COLO829 (cell line): ENCODE data around the gene IGHMBP2.

Source experiments
- DNase-seq: peaks from one replicate; pipeline ENCODE4 v3.0.0; 2012; ENCODE audit warnings: low spot score

Gene IGHMBP2

DNA sequence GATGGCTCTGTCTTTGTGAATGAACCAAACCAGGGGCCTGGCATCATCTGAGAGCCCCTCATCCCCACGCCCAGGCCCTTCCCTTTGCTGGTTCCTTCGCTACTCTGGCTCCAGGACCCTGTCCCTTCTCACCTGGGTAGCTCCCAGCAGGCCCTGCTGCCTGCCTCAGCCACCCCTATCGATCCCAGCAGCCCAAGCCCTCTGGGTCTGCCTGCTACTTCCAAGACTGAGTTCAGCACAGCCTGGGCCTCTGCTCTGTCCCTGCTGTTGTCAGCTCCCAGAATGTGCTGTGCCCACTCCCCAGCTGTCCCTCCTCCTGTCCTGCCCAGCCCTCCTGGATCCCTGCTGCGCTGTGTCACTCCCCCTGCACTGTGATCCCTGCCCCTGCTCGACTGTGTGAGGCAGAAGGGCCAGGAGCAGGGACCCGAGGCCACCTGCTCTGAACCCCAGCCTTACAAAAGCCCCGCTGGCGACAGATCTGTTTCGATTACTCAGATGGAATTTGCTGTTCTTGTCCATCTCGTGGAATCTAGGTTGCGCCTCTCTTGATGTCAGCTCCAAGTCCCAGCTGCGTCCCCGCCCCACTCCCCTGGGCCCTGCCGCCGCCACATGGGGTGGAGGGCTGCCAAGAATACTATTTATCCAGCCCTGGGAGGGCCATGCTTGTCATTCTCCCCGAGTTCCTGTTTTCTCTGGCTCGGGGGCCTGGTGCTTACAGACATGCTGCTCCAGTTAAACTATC lies 13.0 kb upstream of the IGHMBP2 start:
- DNase-seq: no peak

DNA sequence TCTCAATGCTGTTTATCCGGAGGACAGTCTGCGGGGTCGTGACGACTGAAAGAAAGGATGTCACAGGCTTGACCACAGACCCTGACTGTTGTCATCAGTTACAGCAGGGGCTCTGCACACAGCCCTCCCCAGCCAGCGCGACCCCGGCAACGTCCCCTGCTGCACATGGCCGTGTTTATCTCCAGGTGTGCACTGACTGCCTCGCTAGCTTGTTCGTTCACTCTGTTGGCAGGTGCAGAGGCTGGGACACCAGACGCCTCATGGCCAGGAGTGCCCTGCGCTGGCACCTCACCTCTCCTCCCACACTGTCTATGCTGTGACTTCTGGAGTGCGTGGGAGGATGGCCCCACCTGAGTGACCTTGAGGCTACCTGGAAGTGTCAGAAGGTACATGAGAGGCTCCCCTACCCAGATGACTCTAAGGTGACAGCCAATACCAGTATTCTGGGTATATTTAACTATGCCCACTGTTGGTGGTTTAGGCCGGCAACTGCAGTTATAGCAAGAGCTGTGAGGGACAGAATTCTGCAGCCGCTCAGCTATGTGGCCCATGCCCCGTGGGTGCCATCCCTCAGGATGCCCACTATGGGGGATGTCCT lies 12.2 kb upstream of the IGHMBP2 start:
- DNase-seq: no peak

DNA sequence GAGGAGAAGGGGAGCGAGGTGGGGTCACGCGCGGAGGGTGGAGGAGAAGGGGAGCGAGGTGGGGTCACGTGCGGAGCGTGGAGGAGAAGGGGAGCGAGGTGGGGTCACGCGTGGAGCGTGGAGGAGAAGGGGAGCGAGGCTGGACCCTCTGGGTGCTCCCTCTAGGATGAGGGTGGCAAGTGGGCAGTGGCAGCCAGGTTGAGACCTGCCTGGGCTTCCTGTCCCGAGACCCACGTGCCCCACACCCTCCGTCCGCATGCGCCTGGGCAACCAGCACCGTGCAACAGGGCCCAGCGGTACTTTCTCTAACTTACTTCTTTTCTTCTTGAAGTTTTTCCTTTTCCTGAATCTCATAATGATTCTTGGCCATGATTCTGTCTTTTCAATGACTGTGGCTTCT lies 11.1 kb upstream of the IGHMBP2 start:
- no peak for DNase-seq

DNA sequence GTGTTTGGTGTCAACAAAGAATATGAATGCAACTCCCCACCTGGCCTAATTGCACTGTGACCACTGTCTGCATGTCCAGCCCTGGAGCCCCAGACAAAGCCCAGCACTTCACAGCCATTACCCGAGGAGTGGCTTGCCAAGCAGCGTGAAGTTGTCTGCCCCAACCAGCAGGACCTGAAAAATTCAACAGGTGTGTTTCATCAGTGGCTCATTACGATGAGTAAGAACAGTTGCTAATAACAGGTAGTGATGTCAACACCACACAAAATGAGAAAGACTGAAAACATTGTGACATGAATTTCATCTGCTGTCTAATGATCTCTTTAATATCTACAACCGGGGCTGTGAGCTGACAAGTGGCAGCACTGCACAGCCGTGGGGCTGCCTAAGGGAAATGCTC lies 10.4 kb upstream of the IGHMBP2 start:
- DNase-seq: no peak

DNA sequence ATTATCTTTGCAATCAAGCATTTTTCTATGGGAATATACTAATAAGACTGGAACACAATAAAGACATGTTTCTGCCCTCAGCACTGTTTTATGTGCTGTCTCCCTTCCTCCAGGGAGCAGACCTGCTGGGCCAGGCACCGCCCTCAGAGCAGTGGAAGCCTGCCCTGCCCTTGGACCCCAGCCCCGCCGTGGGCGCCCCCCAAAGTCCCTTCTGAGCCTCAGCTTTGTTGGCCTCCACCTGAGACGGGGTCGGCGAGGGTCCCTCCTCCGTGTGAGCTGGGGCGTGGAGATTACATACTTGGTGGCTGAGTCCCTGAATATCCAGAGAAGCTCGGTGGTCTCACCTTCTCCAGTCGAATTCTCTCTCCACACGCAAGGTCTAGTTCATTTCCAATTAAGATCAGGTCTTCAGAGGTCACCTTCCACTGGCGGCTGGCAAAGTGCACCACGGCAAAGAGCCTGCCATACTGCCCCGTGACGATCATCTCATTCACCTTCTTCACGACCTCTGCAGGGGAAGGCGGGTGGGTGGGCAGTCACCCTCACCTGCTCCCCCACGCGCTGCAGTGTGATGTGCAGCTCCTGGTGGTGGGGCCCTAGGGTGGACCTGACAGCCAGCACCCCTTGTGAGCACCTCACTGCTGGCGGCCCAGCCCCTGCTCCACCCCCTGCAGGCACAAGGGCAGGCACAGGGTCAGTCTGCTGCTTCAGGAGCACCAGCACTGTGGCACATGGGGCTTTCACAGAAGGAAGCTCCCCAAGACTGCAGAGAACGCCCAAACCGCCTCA lies 7.3 kb upstream of the IGHMBP2 start:
- DNase-seq: no peak

DNA sequence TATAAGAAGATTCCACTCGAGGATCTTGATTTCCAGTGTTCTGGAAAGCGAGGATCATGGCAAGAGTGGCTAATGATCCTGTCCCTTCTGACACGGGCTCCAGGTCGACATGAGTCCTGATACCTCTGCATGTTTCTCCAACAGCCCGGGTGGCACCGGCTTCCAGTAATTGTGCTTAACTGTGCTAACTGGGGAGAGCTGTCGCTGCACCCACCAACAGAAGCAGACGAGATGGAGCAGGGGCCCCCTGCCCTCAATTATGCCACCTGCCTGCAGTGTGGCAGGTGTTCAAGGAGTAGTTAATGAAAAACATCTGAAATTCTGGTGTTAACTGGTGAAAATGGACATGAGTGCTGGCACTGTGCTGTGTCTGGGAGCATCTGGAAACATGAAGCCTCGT lies 6.2 kb upstream of the IGHMBP2 start:
- DNase-seq: no peak

DNA sequence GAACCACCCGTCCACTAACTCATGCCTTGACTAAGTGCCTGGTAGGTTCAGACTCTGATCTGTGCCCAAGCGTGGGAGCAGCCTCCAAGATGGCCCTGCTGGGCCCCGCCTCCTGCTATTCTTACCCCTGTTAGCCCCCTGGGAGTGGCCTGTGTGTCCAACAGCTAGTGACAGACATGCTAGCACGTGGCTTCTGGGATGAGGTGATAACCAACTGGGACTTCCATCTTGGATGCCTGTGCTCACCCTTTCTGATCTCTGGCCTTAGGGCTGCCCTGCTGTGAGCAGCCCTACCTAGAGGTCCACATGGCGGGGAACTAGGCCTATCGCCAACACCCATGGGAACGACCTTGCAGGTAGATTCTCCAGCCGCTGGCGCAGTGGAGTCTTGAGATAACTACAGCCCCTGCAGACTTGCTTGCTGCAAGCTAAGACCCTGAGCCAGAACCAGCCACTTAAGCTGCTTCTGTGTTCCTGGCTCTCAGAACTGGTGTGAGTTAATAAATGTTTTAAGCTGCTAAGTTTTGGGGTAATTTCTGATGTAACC lies 2.8 kb upstream of the IGHMBP2 start:
- DNase-seq: no peak

DNA sequence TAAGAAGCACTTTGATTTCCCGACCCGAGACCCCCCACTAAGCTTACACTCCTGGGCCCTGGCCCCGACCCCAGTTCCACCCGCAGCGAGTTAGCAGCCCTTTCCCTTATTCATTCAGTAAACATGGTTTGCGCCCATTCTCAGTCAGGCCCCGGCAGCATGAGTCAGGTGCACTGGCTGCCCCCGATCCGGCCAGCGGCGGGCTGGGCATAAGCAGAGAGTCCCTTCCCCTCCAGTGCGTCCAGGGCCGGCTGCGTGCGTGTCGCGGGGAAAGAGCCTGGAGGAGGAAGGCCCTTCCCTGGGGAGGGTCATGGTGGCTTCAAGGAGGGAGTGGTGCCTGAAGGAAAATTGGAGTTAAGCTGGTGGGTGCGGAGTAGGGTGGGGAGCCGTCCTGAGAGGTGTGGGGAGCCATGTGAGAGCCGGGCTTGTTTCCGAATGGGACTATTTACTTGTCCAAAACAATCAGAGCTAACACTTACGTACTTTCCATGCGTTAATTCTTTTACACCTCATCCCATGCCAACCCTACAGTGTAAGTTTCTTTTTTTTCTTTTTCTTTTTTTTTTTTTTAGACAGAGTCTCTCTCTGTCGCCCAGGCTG lies 657 bp downstream of the IGHMBP2 start:
- peak; percentile 6 for DNase-seq

DNA sequence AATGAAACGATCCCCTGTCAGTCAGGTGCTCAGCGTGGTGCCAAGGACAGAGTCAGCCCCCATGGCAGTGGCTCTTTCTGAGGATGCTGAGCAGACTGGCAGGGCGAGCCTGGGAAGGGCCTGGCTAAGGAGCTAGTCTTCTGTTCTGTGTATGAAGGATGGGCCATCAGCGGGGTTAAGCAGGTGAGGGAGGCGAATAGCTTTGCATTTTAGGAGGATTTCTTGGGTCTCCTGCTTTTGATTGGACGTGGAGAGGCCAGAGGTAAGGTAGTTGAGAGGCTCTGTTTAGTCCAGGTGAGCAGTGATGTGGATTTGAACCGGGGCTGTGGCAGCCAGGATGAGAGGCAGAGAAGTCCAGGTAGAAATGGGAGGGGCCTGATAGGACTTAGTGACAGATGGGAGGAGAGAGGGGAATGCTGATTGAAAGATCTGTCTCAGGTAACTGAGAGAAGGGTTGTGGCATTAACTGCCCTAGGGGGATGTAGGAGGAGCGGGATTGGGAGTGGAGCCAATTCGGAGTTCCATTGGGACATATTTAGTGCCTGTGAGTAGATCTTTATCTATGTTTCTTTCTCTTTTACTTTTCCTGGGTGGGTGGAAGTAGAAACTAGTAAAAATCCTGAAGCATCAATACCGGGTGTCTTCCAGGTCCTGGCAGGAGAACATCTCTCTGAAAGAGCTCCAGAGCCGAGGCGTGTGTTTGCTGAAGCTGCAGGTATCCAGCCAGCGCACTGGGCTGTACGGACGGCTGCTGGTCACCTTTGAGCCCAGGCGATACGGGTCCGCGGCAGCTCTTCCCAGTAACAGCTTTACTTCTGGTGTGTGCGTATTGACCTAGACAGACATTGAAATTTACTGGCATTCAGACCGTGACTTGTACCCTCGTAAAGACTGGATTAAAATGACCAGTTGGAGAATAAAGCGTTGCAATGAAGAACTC lies 2.0 kb downstream of the IGHMBP2 start:
- DNase-seq: no peak

DNA sequence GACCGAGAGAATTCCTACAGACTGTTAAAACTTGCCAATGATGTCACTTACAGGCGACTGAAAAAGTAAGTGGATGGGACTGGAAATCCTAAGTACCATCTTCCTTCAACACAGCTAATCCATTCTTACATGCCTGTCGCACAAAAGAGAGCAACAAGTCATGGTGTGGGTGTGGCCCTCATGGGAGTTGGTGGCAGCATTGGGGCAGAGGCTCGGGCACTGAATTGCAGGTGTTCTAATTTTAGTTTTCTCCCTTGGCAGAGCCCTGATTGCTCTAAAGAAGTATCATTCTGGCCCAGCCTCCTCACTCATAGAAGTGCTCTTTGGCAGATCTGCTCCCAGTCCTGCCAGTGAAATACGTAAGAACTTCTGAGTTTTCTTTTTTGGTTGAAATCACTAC lies 4.6 kb downstream of the IGHMBP2 start:
- DNase-seq: no peak

DNA sequence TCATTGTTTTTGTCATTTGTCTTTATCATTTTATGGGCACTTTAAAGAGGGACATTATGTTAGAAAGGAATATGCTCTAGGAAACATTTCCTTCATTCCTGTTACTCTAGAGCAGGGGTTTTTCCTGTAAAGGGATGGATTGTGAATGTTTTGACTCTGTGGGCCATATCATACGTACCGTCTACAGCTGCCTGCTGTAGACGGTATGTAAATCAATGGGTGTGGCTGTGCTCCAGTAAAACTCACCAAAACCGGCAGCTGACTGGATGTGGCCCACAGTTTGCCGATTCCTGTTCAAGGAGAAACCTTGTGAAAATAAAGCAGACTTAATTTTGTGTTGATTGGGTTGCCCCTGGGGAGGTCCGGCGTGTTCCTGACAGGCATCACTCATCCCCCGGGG lies 7.3 kb downstream of the IGHMBP2 start:
- no peak for DNase-seq

DNA sequence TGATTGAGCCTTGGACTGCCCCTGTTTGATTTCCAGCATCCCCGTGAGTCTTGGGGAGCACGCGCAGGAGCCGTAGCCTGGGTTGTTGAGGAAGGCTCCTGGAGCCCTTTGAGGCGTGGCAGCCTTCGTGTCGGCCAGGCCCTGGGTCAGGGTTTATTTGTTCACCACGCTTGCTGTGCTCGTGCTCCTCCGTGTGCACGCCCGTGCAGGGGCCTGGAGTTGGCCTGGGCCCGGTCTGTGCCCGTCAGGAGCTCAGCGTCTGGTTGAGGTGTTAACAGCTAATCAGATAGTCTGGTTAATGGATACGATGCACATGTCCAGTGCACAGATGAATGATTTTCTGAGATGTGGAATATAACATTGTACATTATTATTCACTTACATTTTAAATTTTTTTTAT lies 8.0 kb downstream of the IGHMBP2 start:
- no peak for DNase-seq

DNA sequence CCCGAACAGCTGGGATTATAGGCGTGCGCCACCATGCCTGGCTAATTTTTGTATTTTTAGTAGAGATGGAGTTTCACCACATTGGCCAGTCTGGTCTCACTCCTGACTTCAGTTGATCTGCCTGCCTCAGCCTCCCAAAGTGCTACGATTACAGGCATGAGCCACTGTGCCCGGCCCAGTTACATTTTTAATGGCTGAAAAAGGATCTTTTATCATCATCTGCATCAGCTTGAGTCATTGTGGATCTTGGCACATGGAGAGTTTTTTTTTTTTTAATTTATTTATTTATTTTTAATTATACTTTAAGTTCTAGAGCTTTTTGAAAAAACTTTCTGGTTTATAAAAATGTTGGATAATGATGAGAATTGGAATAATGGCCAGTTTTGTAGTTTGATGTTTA lies 8.6 kb downstream of the IGHMBP2 start:
- DNase-seq: no peak

DNA sequence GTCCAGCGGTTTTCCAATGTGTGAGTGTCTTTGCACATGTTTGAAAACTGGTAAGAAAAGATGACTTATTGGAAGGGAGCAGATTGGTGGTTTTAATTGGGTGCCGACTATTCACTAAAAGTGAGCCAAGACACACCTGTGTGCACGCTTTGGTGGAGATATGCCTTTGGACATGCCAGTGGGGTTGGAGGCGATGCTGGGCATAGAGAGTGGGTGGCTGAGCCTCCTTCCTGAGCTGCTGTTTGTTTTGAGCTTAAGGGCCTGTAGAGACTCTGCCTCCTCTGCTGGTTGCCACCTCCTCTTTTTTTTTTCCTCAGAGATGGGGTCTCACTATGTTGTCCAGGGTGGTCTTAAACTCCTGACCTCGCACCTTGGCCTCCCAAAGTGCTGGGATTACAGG lies 9.5 kb downstream of the IGHMBP2 start:
- DNase-seq: no peak

DNA sequence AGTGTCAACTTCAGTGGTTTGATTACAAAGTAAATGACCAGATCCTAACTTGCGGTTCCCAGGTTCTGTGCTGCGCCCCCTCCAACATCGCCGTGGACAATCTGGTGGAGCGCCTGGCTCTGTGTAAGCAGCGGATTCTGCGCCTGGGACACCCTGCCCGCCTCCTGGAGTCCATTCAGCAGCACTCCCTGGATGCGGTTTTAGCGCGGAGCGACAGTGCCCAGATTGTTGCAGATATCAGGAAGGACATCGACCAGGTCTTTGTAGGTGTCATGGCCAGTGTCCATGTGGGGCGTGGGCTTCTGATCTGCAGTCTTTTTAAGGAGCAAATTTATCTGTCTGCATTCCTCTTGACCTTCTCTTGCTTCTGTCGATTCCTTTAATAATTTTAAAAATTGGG lies 11.1 kb downstream of the IGHMBP2 start:
- DNase-seq: no peak

DNA sequence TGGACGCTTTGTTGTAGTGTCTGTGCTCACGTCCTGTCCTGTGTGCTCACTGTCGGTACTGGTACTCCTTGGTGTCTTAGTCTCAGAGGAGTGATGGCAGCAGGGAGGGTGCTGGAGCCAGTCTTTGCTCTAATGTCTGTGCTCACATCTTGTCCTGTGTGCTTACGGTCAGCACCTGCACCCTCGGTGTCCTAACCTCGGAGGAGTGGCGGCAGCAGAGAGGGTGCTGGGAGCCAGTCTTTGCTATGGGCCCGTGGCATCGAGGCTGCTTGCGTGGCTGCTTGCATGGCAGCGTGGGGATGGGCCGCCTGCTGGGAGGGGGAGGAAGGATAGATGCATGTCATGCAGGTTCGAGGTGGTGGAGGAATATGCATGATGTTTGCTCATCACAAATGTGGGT lies 12.7 kb downstream of the IGHMBP2 start:
- no peak for DNase-seq

DNA sequence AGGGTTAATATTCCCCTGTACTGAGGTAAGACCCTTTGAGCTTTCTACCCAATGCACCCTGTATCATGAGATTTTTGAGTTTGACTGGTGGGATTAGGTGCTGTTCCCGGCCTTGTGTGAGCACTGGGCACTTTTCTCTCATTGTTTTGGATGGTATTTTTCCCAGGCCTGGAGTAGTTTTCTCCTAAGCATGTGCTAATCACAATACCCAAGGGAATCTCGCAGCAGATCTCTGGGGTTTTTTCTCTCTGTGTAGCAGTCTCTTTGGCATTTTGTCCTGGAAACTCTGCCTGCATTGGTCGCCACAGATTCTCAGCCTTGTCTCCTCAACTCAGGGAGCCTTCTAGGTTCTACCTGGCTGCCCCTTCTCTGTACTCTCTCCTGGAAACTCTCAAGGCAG lies 19.9 kb downstream of the IGHMBP2 start:
- no peak for DNase-seq

DNA sequence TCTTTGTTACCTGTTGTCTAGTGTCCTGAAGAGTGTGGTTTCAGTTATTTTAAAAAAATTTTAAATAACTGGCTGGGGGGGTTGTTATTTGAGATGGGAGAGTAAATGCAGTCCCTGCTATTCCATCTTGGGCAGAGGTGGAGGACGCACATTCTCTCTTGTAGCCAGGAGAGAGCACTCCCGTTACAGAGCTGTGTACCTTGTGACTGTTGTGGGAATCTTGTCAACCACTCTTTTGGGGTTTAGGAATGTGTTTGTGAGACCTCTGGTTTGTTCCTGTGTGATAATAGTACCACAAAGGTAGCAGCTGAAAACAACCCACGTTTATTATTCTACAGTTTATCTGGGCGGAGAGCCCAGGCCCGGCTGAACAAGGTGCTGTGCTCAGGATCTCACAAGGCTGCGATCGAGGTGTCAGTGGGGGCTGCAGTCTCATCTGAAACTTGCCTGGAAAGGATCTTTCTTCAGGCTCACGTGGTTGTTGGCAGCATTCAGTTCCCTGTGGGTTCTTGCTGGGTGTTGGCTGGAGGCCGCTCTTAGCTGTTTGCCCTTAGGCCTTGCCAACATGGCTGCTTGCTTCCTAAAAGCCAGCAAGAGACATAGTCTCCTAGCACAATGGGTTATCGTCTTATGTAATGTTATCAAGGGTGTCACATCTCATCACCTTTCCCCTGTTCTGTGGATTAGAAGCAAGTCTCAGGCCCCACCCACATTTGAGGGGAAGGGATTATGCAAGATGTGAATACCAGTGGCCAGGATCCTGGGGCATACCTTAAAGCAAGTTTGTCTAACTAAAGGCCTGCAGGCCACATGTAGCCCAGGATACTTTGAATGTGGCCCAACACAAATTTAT lies 20.6 kb downstream of the IGHMBP2 start:
- no peak for DNase-seq

DNA sequence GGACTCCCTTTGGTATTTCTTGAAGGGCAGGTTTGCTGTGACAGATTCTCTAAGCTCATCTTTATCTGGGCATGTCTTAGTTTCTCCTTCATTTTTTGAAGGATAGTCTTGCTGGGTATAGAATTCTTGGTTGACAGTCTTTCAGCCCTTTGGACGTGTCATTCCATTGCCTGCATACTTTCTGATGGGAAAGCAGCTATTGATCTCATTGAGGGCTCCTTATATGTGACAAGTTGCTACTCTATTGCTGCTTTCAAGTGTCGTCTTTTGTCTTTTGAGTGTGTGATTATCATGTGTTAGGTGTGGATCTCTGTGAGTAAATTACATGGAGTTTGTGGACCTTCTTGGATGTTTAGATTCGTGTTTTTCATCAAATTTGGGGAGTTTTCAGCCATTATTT lies 21.9 kb downstream of the IGHMBP2 start:
- no peak for DNase-seq

DNA sequence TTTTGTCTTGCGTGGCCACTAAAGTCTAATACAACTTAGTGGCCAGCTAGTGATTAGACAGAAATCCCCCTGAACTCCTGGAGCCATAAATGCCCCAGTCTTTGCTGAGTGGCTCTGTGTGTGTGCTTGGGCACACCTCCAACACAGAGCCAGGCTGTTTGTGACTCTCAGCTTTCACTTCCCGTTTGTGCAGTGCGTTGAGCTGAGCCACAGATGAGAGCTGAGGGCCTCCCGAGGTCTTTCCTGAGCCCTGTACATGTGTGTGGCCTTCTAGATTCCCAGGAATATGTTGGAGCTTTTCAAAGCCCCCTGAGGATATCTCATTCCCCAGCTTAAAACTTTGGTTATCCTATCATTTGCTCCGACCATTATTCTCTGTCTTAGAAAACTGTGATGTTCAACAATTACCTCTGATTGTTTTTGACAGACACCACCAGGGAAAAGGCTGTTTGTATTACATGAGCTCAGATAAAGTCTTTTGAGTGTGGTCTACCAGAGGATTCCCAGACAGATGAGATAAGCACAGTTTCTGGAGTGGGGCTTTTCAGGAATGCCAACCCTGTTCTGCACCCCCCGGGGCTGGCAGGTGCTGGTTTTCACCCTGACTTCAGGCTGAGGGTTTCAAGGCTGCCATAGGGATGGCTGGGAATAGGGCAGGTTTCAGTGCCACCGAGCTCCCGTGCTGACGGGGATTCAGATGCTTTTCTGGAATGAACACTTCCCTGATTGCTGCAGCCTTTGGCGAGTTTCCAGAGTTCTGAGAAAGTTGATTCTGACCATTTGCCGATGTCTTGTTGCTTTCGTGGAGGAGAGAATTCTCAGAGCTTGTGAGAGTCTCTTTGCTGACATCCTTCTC lies 23.8 kb downstream of the IGHMBP2 start:
- no peak for DNase-seq
